Neural progenitor cell (in vitro differentiated cells): Measurements from ENCODE around the gene CDK8.

Experiments
- CTCF ChIP-seq: fragments of 200-600 bp; sonication (generic); IDR thresholded peaks from 2 replicates; pipeline ENCODE4 v1.5.1; 2017; ENCODE audit warnings: antibody characterized with exemption, mild to moderate bottlenecking
- EZH2 ChIP-seq: fragments of 200-600 bp; sonication (generic); IDR thresholded peaks from 2 replicates; pipeline ENCODE4 v1.6.1; 2017; ENCODE audit warnings: antibody characterized with exemption, mild to moderate bottlenecking, moderate library complexity

- TF ChIP-seq CTCF (no peak), EZH2 (no peak)
Observed at GRCh38 chr13:26379831-26380230, 125.9 kb downstream of the CDK8 start.
